ENCODE measurements around the gene RPL36. TPM values are rescaled to one million over a fixed set of nuclear protein-coding genes. Genes with fewer than 3 reads are reported as not detected.

Gene RPL36
- total and polyA plus RNA-seq, 2 donors (not counting 1 experiment from before 2014, with no cell fraction given) = 341 to 864 TPM

DNA sequence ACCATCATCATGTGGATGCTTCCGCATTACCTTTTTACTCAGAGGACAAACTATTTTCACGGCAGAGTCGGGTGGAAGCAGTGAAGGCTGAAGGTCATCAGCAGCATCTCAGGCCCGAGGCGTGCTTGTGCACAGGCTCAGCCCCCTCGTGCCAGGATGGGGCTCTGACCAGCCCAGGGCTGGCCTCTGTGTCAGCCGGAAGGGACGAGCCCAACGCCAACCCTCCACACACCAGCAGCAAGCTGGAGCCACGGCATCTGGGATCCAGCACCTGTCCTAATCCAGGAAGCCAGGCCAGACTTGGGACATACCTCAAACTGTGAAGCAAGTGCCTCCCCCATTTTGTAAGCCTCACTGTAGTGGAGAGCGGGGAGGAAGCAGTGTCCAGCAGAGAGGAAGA, 20.9 kb upstream of the RPL36 start:
- Histone ChIP-seq H3K4me3 (replicated peaks in 1 of 4; ENCODE audit: control extremely low read depth in 1 of 4, insufficient read depth in 1 of 4, low read depth in 3 of 4, low read length in 4 of 4) (no peak overlapping the region), H3K4me1 (ENCODE audit: control insufficient read depth, extremely low read depth, insufficient read depth, low read length) (peaks cover 3% of the 10 kb centered on the region), H4K20me1 (ENCODE audit: control insufficient read depth, extremely low read depth, insufficient read depth, low read length) (no peaks in the 10 kb centered on the region), H3K4me2 (ENCODE audit: extremely low read depth, insufficient read depth, low read length) (no peak overlapping the region), H3K9me3 (ENCODE audit: control insufficient read depth, insufficient read depth, low read depth, low read length) (no peaks in the 10 kb centered on the region), H3K36me3 (ENCODE audit: control insufficient read depth, insufficient read depth, low read length) (peaks cover 30% of the 10 kb centered on the region), H3K9ac (ENCODE audit: insufficient read depth, low read length) (no peak overlapping the region), H3K27me3 (ENCODE audit: control insufficient read depth, insufficient read depth, low read length) (no peaks in the 10 kb centered on the region), H3K27ac (ENCODE audit: insufficient read depth, low read length) (no peak overlapping the region), H3K79me2 (ENCODE audit: control insufficient read depth, insufficient read depth, low read length) (no peaks in the 10 kb centered on the region), H2AFZ (ENCODE audit: low read length) (no peak overlapping the region)
- no peak for DNase-seq (ENCODE audit: low read depth in 2 of 2)
- no peak for TF ChIP-seq EZH2 (IDR thresholded peaks at IDR 0.05; ENCODE audit: low read length, missing control alignments)
- no peak for TF ChIP-seq CTCF (conservative IDR thresholded peaks at IDR 0.05 in 1 of 2, IDR thresholded peaks at IDR 0.05 in 1 of 2; ENCODE audit: low read depth in 1 of 2, low read length in 2 of 2)

DNA sequence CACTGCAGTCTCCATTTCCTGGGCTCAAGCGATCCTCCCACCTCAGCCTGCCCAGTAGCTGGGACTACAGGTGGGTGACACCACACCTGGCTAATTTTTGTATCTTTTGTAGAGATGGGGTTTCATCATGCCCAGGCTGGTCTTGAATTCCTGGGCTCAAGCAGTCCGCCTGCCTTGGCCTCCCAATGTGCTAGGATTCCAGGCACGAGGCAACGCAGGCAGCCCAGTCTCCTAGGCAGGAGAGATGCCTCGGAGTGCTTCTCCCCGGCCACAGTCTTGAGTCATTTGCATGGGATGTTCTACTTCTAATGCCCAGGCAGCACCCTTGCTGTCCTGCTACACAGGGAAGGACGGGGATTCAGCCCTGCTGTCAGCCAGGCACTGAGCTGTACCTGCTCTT, 18.5 kb upstream of the RPL36 start:
- no peaks in the 10 kb centered on the region for H3K9me3 ChIP-seq (ENCODE audit: control insufficient read depth, insufficient read depth, low read depth, low read length)
- TF ChIP-seq CTCF (conservative IDR thresholded peaks at IDR 0.05 in 1 of 2, IDR thresholded peaks at IDR 0.05 in 1 of 2; ENCODE audit: low read depth in 1 of 2, low read length in 2 of 2) (no peak), EZH2 (IDR thresholded peaks at IDR 0.05; ENCODE audit: low read length, missing control alignments) (no peak)
- H3K27ac ChIP-seq (ENCODE audit: insufficient read depth, low read length) = no peak overlapping the region
- no peak overlapping the region for H3K4me3 ChIP-seq (replicated peaks in 1 of 4; ENCODE audit: control extremely low read depth in 1 of 4, insufficient read depth in 1 of 4, low read depth in 3 of 4, low read length in 4 of 4)
- peaks cover 26% of the 10 kb centered on the region for H3K36me3 ChIP-seq (ENCODE audit: control insufficient read depth, insufficient read depth, low read length)
- DNase-seq (ENCODE audit: low read depth in 2 of 2) = no peak
- no peak overlapping the region for H2AFZ ChIP-seq (ENCODE audit: low read length)
- H3K4me2 ChIP-seq (ENCODE audit: extremely low read depth, insufficient read depth, low read length) = no peak overlapping the region
- H3K4me1 ChIP-seq (ENCODE audit: control insufficient read depth, extremely low read depth, insufficient read depth, low read length) = no peaks in the 10 kb centered on the region
- no peaks in the 10 kb centered on the region for H4K20me1 ChIP-seq (ENCODE audit: control insufficient read depth, extremely low read depth, insufficient read depth, low read length)
- H3K27me3 ChIP-seq (ENCODE audit: control insufficient read depth, insufficient read depth, low read length) = no peaks in the 10 kb centered on the region
- H3K9ac ChIP-seq (ENCODE audit: insufficient read depth, low read length) = no peak overlapping the region
- no peaks in the 10 kb centered on the region for H3K79me2 ChIP-seq (ENCODE audit: control insufficient read depth, insufficient read depth, low read length)

DNA sequence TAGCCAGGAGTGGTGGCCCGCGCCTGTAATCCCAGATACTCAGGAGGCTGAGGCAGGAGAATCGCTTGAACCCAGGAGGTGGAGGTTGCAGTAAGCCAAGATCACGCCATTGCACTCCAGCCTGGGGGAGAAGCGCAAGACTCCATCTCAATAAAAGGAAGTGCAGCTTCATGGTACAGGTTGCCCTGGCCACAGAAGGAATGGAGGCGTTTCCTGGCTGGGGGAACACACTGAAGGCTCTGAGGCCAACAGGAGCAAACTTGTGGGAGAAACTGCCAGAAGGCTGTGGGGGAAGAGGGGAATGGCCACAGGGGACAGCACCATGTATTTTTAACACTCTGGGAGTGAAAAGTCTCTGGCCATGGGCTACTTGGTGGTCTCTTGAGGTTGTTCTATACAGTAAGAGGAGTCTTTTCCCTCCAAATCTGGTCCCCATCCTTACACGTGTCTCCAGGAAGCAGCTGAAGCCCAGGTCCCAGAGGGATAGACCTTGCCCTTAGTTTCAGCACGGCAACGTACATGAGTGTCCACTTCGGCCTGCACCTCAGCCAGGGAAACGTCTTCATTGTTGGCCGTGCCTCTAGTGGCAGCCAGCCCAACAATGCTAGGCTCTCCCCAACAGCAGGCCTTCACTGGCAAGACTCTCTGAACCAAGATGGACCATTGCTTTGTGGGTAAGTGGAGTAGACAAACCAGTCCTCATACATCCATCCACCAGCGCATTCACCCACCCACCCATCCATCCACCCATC, 17.2 kb upstream of the RPL36 start:
- no peak for DNase-seq (ENCODE audit: low read depth in 2 of 2)
- Histone ChIP-seq H3K9ac (ENCODE audit: insufficient read depth, low read length) (no peak overlapping the region), H3K4me2 (ENCODE audit: extremely low read depth, insufficient read depth, low read length) (no peak overlapping the region), H3K36me3 (ENCODE audit: control insufficient read depth, insufficient read depth, low read length) (peaks cover 17% of the 10 kb centered on the region), H3K27me3 (ENCODE audit: control insufficient read depth, insufficient read depth, low read length) (no peaks in the 10 kb centered on the region), H3K4me1 (ENCODE audit: control insufficient read depth, extremely low read depth, insufficient read depth, low read length) (no peaks in the 10 kb centered on the region), H3K79me2 (ENCODE audit: control insufficient read depth, insufficient read depth, low read length) (no peaks in the 10 kb centered on the region), H3K27ac (ENCODE audit: insufficient read depth, low read length) (no peak overlapping the region), H4K20me1 (ENCODE audit: control insufficient read depth, extremely low read depth, insufficient read depth, low read length) (no peaks in the 10 kb centered on the region), H3K4me3 (replicated peaks in 1 of 4; ENCODE audit: control extremely low read depth in 1 of 4, insufficient read depth in 1 of 4, low read depth in 3 of 4, low read length in 4 of 4) (no peak overlapping the region), H3K9me3 (ENCODE audit: control insufficient read depth, insufficient read depth, low read depth, low read length) (no peaks in the 10 kb centered on the region), H2AFZ (ENCODE audit: low read length) (no peak overlapping the region)
- TF ChIP-seq EZH2 (IDR thresholded peaks at IDR 0.05; ENCODE audit: low read length, missing control alignments) = no peak
- no peak for TF ChIP-seq CTCF (conservative IDR thresholded peaks at IDR 0.05 in 1 of 2, IDR thresholded peaks at IDR 0.05 in 1 of 2; ENCODE audit: low read depth in 1 of 2, low read length in 2 of 2)
